SK-N-SH (cell line): ENCODE results near the gene FKBP5.

ENCODE experiments used
- EP300 ChIP-seq, 2 experiments: IDR thresholded peaks; 2 replicates each; pipeline versions ENCODE4 v1.4.0 to v1.6.1; 2012; ENCODE audit warnings: borderline replicate concordance in 1 of 2, low read depth in 1 of 2, low read length in 1 of 2
- GABPA ChIP-seq: IDR thresholded peaks from 2 replicates; pipeline ENCODE4 v1.4.0; 2012; ENCODE audit warnings: low read depth, mild to moderate bottlenecking
- JUND ChIP-seq: IDR thresholded peaks from 2 replicates; pipeline ENCODE4 v1.4.0; 2012
- POLR2AphosphoS5 ChIP-seq: IDR thresholded peaks from 2 replicates; pipeline ENCODE4 v1.6.1; 2012; ENCODE audit warnings: low read depth, low read length
- RAD21 ChIP-seq: IDR thresholded peaks from 2 replicates; pipeline ENCODE4 v1.6.1; 2012; ENCODE audit warnings: mild to moderate bottlenecking, low read length
- RCOR1 ChIP-seq: fragments of 150-350 bp; IDR thresholded peaks from 2 replicates; pipeline ENCODE4 v1.6.1; 2017; ENCODE audit warnings: antibody characterized with exemption, low read length
- TAF1 ChIP-seq: IDR thresholded peaks from 2 replicates; pipeline ENCODE4 v1.6.1; 2012; ENCODE audit warnings: low read depth, mild to moderate bottlenecking, low read length, moderate library complexity, borderline replicate concordance
- TCF12 ChIP-seq: IDR thresholded peaks from 2 replicates; pipeline ENCODE4 v1.4.0; 2012
- YY1 ChIP-seq: IDR thresholded peaks from 2 replicates; pipeline ENCODE4 v1.4.0; 2012; ENCODE audit warnings: low read depth, mild to moderate bottlenecking
- ZBTB33 ChIP-seq: IDR thresholded peaks from 2 replicates; pipeline ENCODE4 v1.4.0; 2012; ENCODE audit warnings: low read depth, borderline replicate concordance
- TF ChIP-seq, protein P1 (sequence below): fragments of 200-600 bp; sonication (generic); IDR thresholded peaks from 2 replicates; pipeline ENCODE4 v1.6.1; 2017; ENCODE audit warnings: antibody characterized with exemption, mild to moderate bottlenecking, moderate library complexity
- TF ChIP-seq, protein P2 (sequence below): IDR thresholded peaks from 2 replicates; pipeline ENCODE4; 2012

GRCh38 chr6:35550437-35550836 is 138.3 kb downstream of the FKBP5 start:
- TF ChIP-seq EP300 (IDR thresholded peaks at IDR 0.05; ENCODE audit: borderline replicate concordance in 1 of 2, low read depth in 1 of 2, low read length in 1 of 2) (no peak), POLR2AphosphoS5 (no peak), GABPA (no peak), RCOR1 (no peak), YY1 (no peak), TCF12 (no peak), ZBTB33 (no peak), JUND (no peak), TAF1 (no peak), RAD21 (no peak)
- TF ChIP-seq, protein P1, sequence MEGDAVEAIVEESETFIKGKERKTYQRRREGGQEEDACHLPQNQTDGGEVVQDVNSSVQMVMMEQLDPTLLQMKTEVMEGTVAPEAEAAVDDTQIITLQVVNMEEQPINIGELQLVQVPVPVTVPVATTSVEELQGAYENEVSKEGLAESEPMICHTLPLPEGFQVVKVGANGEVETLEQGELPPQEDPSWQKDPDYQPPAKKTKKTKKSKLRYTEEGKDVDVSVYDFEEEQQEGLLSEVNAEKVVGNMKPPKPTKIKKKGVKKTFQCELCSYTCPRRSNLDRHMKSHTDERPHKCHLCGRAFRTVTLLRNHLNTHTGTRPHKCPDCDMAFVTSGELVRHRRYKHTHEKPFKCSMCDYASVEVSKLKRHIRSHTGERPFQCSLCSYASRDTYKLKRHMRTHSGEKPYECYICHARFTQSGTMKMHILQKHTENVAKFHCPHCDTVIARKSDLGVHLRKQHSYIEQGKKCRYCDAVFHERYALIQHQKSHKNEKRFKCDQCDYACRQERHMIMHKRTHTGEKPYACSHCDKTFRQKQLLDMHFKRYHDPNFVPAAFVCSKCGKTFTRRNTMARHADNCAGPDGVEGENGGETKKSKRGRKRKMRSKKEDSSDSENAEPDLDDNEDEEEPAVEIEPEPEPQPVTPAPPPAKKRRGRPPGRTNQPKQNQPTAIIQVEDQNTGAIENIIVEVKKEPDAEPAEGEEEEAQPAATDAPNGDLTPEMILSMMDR, result no peak
- TF ChIP-seq, protein P2, sequence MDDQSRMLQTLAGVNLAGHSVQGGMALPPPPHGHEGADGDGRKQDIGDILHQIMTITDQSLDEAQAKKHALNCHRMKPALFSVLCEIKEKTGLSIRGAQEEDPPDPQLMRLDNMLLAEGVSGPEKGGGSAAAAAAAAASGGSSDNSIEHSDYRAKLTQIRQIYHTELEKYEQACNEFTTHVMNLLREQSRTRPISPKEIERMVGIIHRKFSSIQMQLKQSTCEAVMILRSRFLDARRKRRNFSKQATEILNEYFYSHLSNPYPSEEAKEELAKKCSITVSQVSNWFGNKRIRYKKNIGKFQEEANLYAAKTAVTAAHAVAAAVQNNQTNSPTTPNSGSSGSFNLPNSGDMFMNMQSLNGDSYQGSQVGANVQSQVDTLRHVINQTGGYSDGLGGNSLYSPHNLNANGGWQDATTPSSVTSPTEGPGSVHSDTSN, result no peak
